Activated CD4-positive, CD25-positive, alpha-beta regulatory T cell treated with anti-CD3 and anti-CD28 coated beads, Interleukin-2, amount 50 U/mL, for 24 hours (primary cell): Measurements from ENCODE around the gene FGF6.
A peak's percentile ranks its signal among the peaks of the same experiment; 100 is the strongest.

Source experiments
- ATAC-seq, 2 donors: fragments of 150-1000 bp; cut with Tn5 transposase; one replicate each; pipeline ENCODE4 v1.10.0; 2021; ENCODE audit warnings: mild to moderate bottlenecking in 1 of 2, moderate library complexity in 1 of 2

Gene FGF6, protein sequence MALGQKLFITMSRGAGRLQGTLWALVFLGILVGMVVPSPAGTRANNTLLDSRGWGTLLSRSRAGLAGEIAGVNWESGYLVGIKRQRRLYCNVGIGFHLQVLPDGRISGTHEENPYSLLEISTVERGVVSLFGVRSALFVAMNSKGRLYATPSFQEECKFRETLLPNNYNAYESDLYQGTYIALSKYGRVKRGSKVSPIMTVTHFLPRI

DNA sequence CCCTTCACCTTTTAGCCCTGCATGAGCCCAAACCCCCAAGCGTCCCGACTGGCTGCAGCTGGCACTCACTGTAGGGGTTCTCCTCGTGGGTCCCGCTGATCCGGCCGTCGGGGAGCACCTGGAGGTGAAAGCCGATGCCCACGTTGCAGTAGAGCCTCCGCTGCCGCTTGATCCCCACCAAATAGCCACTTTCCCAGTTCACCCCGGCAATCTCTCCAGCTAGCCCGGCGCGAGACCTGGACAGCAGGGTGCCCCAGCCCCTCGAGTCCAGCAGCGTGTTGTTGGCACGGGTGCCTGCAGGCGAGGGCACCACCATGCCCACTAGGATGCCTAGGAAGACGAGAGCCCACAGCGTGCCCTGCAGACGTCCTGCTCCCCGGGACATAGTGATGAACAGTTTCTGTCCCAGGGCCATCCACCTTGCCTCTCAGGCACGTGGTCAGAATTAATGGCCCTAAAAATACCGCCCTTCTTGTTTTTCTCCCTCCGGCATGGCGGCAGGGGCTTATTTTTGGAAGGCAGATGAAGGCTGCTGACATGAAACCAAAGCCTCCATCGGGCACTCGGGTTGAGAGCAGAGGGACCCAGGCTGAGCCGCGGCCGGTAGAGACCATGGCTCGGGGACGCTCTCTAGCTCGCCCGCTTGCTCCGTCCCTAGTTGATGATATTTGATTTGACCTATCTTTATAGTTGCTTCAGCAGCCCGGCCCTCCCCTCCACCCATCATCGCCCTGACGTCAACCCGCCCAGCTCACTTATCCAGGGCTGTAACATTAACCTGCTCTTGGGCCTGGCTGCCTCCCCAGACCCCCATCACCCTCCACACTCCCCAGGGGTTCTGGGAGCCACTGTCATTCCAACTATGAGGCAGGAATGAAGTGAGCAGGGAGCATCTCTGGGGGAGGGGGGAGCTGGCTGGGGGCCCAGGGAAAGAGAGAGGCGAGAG, at the start of gene FGF6:
FGF6 (minus strand) TSS at position 660 of the 946 bp plus-strand sequence; CDS start at position 415, 245 bp downstream.
- no peak for ATAC-seq

DNA sequence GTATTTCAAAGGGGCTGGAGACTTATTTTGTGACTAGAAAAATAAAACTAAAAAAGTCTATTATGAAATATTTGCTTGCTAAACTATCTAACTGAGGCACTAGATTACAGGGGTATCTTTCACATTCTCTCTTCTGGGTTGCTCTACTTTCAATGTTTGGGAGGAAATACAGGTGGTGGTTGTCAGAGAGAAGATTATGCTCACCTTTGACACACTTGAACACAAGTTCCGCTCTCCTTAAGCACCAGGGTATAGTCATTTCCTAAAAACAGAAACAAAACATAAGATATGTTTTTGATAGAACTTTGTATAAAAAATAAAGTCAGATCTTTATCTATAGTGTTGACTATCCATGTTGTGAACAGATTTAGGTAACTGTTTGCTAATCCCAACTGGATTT, 45.4 kb upstream of the FGF6 start:
- ATAC-seq: no peak

DNA sequence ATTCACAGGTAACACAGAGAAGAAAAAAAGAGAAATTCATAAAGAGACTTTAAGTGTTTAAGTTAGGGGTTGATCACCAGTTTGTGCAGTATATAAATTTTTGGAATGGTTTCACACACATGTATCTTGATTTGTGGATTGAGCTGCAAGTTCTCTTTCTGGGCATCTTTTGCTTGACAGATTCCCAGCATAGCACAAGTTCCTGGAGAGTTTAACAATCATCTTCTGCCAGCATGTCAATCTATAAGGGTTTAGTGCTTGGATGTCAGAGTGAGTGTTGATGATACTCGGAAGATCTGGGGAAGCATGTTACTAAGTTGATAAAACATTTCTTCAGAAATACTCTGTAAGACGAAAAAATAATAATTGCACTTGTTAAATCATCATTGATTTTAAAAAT, 43.9 kb upstream of the FGF6 start:
- no peak for ATAC-seq

DNA sequence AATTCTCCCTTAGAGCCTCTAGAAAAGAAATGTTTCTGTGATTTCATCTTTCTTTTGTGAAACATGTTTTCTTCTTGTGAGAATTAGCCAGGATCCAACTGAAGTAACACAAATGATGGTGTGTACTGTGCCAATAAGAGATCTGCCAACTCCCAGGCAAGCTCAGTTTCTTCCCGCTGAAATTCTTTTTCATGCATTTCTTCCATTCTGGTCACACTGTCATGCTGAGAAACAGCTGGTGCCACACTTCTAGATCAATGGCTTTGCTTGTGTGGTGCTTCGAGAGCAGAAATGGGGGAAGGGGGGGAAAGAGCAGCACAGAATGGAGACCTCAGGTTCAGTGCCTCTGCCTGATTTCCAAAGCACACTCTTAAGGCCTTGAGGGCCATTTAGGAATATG, 41.4 kb upstream of the FGF6 start:
- no peak for ATAC-seq

DNA sequence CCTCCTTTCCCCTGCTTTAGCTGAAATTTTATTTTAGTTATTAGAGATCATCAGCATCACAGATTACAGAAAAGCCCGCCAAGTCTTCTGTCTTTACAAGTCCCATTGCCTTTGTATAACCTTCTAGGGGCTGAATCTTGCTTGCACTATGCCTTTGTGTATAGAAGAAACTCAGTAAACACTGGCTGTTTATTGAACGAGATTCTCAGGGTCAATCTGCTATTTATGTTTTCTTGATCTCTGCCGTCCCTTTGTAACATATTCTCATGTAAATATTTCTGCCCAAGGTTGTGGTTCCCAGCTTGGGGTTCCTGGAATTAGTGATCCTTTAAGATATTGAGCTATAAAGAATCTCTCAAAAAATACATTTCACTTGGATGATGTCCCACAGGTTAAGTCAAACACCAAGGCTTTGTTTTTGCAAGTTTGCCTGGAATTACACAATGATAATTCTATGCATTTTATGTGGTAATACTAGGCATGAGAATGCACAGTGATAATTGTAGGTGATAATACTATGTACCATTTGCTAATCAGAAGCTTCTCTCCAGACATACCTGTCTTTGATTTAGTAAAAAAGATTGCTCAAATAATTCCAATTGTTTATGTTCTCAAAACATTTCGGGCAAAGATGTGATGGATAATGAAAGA, 40.6 kb upstream of the FGF6 start:
- ATAC-seq: no peak

DNA sequence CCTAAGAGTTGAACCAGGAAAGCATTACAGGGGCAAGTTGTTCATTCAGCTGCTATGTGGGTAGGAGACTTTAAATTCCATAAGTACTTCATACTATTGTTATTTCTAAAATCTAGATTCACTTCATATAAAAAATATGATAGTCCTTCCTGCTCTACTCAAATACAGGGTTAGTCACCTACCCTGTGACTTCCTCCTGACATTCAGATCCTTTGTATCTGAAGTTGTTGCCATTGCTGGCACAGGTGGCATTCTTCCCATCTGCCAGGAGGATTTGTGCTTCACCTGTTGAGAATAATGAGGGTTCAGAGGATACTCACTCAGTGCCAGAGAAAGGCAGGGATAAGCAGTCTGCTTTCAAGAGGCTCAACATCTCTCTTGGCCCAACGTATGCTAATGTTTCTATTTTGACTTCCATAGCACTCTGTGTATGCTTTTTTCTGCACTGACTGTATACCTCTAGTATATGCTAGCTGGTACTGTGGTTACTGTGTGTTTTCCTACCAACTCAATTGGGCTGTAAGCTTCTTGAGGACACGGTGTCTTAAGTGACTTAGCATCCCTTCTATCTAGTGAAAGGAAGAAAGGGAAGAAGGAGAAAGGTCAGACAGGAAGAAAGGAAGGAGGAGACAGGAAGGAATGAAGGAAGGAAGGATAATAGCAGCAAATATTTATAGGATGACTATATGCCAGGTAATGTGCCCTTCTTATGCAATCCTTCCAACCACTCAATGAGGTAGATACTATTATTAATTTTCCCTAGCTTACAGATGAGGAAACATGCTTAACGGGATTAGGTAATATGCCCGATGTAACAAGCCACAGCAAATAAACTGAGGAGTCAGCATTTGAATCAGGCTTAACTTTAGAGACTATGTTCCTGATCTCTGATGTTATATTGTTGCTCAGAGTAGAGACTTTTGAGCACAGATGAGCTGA, 38.5 kb upstream of the FGF6 start:
- no peak for ATAC-seq

DNA sequence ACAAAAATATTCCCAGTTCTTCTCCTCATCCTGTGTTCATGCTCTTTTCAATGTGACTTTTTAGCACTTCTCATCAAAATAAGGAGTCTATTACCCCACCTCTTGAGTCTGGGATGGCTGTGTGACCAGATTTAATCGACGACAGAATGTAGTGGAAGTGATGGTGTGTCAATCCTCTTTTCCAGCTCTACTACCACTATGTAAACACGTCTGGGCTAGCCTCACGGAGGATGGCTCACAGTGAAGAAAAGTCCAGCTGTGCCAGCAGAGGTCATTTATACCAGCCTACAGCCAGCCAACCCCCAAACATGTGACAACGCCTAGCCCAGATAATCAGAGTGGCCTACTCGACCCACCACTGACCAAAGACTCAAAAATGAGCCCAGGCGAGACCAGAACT, 37.3 kb upstream of the FGF6 start:
- no peak for ATAC-seq

DNA sequence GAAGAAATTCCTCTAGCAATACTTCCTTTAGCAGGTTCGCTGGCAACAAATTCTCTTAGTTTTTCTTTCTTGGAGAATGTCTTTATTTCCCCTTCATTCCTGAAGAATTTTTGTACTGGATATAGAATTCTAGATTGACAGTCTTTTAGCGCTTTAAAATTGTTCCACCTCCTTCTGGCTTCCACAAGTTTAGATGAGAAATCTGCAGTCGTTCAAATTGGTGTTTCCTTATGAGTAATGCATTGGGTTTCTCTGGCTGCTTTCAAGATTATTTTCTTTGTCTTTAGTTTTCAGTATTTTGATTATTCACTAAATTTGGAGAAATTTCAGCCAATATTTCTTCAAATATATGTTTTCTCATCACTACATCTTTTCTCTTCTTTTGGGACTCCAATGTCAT, 33.3 kb upstream of the FGF6 start:
- no peak for ATAC-seq

DNA sequence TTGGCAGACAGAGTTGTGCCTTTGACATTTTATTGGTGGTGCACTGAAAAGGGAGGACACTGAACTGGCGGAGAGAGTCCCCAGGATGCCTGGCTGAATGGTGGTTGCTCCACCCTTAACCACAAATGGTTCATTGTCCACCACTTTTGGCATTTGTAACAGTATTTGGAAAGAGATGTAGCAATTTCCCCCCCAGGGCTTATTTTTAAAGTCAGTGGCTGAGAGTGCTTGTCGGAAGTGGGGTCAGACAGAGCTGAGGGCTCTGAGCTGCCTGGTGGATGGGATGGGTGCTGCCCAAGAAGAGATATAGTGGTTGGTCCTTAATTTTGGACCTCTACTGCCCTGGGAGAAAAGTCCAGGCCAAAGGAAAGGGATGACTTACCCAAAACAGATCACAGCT, 31.5 kb upstream of the FGF6 start:
- ATAC-seq: no peak

DNA sequence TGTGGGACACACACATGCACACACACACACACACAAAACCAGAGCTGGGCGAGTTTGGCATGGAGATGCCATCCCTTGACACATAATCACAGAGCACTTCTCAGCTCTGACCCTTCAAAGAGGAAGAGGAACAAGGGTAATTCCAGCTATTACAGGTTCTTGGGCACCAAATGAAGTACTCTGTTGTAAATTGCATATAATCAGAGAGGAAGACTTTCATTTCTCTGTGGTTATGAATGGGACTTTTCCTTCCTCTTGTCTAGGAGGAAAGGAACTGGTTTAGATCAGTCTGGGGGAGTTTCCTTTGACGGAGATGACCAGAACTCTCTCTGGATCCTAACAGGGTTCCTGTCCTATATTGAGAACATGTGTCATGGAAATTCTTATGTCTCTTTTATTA, 26.4 kb upstream of the FGF6 start:
- peak; percentile 17 to 27 for ATAC-seq

DNA sequence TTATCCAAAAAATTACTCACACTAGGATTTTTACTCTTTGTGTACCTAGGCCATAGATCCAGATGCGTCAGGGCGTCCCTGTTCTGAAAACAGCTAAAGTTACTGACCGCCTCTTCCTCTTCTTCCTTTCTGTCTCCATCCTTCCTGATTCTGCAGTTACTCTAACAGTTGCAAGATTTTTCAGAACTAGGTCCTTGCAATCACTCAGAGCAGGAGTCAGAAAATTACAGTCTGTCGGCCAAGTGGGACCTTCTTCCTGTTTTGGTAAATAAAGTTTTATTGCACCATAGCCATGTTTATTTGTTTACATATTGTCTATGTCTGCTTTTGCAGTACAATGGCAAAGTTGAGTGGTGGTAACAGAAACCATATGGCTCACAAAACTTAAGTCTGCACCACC, 25.6 kb upstream of the FGF6 start:
- ATAC-seq: no peak

DNA sequence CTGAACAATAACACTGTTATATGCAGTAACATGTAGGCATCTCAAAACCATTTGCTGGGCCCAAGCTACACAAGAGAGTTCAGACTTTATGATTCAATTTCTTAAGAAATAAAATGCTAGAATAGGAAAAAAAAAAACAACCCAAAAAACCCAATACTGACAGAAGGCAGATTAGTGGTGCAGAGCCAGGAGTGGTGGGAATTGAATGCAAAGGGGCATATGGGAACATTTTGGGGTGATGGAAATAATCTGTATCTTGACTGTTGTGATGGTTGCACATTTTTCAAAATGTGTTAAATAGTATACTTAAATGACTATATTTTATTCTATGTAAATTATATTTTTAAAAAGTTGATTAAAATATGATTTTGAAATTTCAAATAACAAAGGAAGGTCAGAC, 23.4 kb upstream of the FGF6 start:
- no peak for ATAC-seq

DNA sequence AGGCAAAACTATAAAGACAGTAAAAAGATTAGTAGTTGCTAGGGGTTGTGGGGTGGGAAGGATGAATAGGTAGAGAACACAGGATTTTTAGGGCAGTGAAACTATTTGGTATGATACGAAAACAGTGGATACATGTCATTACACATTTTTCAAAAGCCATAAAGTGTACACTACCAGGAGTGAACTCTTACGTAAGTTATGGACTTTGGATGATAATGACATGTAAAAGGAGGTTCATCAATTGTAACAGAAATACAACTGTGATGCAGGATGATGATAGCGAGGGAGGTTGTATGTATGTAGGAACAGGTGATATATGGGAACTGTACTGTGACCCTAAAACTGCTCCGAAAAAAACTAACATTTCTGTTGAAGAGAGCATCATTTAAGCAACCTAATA, 15.1 kb upstream of the FGF6 start:
- ATAC-seq: no peak

DNA sequence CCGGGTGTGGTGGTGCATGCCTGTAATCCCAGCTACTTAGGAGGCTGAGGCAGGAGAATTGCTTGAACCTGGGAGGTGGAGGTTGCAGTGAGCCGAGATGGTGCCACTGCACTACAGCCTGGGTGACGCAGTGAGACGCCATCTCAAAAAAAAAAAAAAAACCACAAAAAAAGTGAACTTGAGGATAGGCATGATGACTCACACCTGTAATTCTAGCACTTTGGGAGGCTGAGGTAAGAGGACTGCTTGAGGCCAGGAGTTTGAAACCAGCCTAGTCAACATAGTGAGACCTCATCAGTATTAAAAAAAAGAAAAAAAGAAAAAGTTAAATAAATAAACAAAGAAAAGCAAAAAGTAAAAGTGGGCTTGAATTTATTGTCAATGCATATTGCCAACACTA, 10.2 kb upstream of the FGF6 start:
- peak; percentile 41 to 59 for ATAC-seq

DNA sequence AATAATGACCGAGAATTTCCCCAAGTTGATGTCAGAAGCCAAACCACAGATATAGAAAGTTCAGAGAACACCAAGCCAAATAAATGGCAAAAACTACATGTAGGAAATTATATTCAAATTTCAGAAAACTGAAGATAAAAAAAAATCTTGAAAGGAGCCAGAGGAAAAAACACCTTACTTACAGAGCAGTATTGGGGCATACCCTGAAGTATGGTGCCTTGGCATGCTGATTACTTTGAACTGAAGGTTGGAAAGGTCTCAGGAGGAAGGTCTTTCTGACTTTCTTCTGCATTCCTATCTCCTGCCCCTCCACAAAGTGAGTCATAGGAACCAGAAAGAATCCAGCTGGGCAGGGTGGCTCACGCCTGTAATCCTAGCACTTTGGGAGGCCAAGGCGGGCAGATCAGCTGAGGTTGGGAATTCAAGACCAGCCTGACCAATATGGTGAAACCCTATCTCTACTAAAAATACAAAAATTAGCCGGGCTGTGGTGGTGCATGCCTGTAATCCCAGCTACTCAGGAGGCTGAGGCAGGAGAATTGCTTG, 8.8 kb upstream of the FGF6 start:
- ATAC-seq: no peak

DNA sequence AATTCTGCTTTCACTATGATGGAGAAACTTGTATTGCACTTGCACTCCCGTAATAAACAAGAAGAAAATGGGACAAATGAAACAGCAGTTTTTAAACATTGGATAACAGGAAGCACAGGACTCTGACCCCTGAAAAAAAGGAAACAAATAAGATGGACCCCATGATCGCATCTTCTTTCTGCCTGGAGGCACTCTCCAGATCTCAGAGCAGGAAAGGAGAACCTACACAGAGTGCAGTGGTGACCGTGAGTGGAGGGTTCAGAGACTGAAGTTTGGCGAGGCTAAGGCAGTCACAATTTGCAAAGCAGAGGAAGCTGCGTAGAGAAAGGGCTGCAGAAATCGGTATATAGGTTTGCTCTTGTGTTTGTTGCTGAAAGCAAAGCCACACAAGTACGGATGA, 6.1 kb upstream of the FGF6 start:
- no peak for ATAC-seq

DNA sequence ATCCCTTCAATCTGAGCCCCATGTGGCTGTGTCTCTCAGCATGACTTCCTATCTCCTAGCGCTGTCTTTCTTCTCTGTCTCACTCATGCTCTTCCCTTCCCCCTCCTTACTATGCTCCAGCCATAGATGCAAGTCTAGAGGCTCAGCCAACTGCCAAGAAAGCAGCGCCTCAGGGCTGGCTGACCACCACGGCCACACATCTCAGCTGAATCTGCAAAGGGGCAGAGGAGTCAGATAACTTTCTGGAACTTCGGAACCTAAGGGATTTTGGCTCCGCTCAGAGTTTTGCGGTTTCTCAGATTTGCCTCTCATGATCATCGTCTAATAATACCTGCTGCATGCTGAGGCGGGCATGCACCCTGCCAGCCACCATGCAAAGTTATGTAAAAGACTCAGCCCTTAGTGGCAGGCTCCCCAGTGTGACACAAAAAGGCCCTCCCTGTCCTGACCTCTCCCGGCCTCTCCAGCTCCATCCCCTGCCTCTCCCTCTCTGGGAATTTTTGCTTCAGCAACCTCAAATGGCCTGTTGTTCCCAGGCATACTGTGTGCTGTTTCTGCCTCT, 5.0 kb upstream of the FGF6 start:
- ATAC-seq: no peak

DNA sequence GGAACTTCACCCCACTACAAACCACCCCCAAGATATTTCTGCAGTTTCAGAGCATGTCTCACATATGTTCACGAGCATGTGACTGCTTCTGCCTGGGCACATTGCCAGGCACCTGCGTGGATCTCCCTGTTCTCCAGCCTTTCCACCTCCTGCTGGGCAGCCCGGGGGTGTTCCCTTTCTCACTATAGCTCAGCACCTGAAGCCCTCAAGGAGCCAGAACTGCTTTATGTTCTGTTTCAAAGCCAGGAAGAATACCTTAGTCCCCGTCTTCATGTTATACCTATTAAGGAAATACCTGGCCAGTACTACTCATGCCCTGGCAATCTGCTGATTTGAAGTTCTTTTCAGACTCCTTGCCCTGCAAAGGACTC, 4.2 kb upstream of the FGF6 start:
- no peak for ATAC-seq

DNA sequence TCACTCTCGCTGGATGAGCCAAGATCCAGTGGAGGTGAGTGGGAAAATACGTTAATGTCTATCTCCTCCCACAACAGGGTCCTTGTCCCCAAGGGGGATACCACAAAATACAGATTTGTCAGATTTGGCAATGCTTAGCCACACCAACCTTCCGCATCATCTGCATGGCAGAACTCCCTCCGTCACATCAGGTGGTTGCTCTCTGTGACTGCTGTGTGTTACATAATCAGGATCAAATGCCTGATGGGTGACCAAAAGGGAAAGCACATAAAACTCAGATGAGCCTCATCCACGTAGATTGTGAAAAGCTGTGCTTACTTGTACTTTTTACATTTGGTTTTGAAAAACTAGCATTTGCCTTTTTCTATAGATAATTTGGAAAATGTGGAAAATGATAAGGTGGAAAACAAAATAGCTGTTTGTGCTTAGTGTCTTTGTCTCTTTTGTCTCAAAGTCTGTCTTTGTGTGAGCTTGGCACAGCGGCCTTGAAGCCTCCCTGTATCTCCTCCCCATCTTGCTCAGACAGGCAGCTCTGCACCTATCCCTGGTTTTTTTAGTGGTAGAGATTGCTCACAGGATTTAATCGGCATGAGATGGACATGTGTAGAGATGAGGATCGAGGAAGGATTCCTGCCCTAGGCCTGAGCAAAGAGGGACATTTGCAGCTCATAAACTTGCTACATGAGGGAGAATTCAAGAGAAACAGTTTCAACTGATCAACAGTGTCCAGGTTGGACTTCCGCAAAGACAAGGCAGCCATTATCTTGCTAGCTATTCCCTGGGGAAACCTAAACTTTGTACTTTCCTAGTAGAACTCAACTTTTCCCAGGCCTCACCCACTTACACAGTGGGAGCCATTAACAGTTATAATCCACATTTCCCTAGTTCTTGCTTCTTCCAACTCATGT, 3.6 kb upstream of the FGF6 start:
- no peak for ATAC-seq

DNA sequence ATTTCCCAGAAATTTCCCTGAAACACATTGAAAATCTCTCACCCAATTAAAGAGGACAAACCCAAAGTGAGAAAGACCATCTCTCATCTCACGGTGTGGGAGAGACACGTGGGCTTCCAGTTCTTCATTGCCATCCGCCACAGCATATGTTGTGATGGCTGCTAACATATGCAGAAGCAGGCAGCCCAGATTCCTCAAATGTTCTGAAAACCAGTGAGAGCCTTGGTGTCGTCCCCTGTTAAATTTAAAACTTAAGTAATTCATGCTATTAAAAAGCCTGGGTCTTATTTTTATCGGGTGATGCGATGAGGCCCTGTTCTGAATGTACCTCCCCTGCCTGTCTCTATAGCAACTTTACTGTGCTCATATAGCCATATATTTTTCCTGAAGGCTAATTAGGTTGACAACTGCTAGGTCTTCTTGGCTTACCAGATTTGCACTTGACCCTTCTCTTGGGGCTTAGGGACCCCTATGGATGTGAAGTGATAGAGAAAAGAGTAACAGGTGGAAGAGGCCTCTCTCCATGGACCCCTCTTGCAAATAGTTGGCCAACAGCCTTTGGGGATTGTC, 2.8 kb upstream of the FGF6 start:
- no peak for ATAC-seq

DNA sequence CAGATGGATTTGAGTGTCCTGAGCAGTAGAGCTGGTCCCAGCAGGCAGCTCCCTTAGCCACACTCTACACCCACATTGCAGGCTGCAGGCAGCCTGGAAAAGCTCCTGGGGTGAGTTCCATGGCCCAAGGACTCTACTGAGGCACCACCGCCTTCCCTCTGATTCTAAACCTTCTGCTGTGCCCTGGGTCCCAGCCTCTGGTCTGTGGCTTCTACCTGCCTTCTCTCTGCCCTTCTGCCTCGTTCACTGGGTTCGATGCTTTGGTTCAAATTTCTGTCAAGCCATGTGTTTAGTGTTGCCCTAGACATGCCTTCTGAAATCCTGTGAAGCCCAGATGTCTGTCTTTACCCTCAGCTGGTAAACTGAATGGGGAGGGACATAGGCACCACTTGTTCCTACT, 1.5 kb upstream of the FGF6 start:
- no peak for ATAC-seq
